ENCODE results near the gene CIPC.

- no peak for TF ChIP-seq CTCF (conservative IDR thresholded peaks at IDR 0.05; ENCODE audit: low read length)
- TF ChIP-seq EZH2phosphoT487 (IDR thresholded peaks at IDR 0.05; ENCODE audit: borderline replicate concordance): no peak
Measured at GRCh38 chr14:77071938-77072388, 26.1 kb upstream of the CIPC start.

Data from Loucy (cell line).